HG02623 (cell line): ENCODE results near the gene CBFA2T2.
A peak's percentile ranks its signal among the peaks of the same experiment; 100 is the strongest.

ENCODE experiments used
- ATAC-seq: cut with Tn5 transposase; IDR thresholded peaks from one replicate; pipeline ENCODE4 v1.9.1; 2021; ENCODE audit warnings: moderate library complexity; ENCODE audit not compliant: unreplicated experiment

CBFA2T2 gene

DNA sequence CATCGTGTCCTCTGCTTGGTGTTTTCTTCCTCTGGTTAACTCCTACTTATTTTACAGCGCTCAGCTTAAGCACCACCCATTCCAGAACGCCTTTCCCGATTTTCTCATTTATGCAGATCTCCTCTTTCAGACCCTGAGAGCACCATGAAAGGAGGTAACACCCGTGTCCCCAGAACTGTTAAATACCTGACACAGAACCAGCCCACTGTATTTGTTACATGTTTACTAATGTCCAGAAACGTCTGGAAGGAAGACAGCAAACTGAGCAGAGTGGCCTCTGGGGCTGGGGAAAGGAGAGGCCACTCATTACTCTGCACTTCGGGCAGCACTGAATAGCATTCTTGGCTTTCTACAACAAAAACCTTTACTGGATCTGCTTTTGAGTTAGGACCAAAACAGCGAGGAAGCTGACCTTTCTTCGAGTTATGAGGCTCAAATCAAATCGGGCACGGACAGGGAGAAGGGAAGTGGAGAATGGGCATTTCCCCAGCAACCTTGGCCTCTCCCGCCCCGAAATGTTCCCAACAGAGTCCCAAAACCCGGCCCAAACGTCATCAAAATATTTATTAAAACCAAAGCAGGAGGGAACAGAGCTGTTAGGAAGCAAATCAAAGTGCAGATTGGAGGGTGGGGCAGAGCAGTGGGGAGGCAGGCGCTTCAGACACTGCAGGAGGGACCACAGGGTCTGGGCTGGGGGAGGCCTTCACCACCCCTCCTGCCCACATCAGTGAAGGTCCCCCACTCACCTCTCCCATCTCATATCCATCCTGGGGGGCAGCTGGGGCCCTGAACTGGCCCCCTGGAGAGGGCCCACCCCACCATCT, 185.5 kb downstream of the CBFA2T2 start:
- ATAC-seq: no peak

DNA sequence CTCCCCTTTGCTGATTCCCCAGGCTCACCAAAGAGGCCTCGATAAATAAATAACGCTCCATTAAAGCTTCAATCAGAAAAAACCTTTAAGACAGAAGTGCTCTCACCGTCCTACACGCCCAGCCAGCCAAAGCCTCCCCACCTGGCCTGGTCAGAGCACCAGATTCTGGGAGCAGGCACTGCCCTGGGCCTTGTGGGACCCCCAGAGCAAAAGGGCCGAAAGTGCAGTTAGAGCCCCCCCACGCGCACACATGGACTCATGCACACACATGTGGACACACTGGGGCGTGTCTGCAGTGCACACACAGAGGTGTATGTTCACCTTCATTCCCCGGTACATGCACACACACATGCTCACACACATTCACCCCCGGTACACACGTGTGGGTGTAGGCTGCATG, 186.2 kb downstream of the CBFA2T2 start:
- no peak for ATAC-seq

- no peak for ATAC-seq
Observed at GRCh38 chr20:33676652-33677645, 187.1 kb downstream of the CBFA2T2 start.

DNA sequence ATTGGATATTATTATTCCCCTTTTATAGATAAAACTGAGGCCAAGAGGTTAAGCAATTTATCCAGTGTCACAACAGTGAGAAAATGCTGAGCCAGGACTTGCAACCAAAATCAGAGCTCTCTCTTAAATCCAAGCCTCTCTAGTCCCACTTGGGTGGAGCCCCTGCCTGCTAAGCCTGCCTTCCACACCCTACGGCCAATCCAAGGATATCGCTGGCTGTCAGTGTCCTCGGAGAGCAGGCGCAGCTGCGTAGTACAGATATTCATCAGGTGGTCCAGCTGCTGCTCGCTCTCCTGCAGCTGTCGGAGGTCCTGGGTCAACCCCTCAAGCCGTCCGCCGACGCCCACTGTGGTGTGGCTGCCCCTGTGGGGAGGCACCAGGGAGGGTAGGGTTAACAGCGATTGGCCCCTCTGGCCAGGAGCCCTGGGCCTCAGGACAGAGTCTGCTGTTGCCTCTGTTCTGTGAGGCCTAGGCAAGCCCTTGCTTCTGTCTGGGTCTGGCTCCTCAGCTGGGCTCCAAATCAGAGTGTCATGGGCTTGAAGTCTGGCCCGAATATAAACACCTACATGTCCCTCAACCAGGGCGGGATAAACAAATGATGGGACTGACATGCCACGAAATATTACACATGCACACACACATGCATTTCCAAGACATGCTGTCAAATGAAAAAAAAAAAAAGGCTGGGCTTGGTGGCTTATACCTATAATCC, 188.3 kb downstream of the CBFA2T2 start:
- ATAC-seq: no peak

DNA sequence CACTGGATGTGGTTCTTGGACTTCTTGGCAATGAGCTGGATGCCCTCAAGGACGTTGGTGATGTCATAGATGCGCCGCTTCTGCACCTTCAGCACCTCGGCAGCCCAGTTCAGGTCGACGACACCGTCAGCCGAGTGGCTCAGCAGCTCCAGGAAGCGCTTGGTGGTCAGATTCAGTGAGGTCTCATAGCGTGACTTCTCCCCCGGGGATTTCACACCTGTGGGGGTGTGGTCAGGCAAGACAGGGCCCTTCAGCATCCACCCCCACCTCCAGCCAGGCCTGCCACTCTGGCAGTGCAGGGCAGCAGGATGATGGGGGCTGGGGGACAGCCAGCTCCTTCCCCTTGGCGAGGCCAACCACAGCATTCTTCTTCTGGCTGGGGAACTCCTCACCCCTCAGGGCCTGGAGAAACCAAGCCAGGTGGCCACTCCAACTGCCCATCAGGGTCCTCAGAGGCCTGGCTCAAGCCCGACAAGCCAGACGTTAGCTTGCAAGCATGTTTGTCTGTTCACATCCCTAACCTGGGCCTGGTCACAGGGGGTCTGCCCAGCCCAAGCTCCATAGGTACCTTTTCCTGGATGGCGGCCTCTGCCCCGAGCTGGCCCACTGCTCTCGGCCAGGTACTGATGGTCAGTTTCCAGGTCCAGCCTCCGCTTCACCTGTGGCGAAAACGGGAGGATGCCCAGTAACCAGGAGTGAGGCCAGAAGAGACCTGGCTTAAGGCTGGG, 190.0 kb downstream of the CBFA2T2 start:
- ATAC-seq: no peak

DNA sequence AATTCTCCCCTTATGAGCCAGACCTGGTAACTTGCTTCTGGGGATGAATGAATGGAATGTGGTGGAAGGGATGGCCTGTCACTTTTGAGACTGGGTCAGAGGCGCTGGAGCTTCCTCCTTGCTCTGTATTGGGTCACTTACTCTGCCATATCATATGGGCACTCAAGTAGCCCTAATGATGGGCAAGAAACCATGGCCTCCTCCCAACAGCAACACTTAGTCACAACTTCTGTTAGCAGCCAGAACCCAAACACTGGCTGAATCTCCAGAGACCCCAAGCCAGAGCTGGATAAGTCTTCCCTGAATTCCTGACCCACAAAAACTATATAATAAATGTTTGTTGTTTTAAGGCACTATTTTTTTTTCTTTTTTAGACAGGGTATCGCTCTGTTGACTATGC, 190.8 kb downstream of the CBFA2T2 start:
- ATAC-seq: no peak

DNA sequence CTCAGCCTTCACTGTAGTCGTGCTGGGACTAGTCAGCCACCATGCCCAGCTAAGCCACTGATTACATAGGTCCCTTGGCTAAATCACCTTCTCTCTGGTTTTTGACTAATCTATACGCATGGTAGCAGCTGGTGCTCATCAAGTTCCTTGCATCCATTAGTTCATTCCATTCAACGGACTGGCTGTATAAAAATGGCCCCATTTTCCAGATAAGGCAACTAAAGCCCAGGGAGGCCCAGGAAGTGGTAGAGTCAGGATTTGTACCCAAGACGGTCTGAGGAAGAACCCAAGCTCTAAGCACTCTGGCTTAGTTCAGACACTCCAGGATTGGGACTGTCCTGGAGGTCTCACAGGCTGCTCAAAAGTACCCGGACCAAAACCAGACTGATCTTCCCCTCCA, 191.4 kb downstream of the CBFA2T2 start:
- no peak for ATAC-seq

DNA sequence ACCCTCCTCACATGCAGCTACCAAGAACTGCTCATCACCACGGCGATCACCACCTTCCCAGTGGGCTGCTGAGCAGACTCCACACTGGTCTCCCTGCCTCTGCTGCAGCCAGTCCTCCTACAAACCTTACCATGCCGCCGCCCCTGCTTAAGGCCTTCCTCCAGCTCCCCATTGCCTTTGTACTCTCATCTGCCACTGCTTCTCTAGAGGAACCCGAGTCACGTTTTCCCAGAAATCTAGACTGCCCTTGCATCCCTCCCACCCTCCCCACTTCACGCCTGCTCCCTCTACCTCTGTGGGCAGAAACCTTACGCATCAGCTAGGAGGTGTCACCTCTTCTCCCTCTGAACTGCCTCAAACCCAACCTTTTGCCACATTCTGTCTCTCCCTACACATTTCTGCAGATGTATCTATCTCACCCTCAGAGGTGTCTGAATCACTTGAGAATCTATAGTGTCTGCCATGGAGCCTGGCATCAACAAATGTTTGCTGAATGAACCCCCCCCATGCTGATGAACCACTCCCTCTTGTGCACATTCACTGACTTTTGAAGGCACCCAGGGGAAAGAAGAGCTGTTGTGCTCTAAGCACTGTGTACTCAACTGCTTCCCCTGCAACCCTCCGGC, 191.9 kb downstream of the CBFA2T2 start:
- ATAC-seq: no peak

GRCh38 chr20:33684533-33685327, 194.8 kb downstream of the CBFA2T2 start:
- ATAC-seq: no peak

DNA sequence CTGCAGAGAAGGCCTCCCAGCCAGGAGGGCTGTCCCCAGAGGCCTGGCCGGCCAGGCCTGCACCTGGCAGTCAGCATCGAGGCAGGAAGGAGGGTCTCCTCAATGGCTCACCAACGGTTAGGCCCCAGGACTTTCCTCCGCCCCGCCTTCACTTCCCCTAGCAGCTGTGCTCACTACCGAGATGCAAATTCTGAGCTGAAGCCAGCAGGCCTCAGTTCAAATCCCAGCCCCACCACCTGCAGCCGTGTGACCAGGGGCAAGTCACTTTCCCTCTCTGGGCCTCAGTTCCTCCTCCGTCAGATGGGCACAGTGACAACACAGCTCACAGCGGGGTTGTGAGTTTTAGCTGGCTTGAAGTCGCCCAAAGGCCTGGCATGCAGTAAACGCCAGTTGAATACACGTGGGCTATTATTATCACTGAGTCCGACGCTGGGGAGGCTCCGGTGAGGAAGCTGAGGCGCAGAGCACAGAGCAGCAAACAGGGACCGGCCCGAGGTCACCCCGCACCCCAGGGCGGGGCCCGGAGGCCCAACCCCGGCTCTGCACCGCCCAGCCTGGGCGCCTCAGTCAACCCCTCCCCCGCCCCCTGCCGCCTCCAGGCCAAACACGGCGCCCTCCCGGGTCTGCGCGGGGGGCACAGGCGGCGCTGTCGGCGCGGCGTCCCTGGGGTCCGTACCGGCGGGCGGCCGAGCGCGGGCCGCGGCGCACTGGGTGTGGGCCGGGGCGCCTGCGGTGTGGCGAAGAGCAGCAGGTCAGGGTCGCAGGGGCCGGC, 195.6 kb downstream of the CBFA2T2 start:
- peak; percentile 31 for ATAC-seq

GRCh38 chr20:33686100-33686983, 196.4 kb downstream of the CBFA2T2 start, which contains the start of gene E2F1:
TSS of gene E2F1 (minus strand) at chr20:33686385. CDS start at chr20:33686264, 121 bp downstream.
- ATAC-seq: peak; percentile 83

DNA sequence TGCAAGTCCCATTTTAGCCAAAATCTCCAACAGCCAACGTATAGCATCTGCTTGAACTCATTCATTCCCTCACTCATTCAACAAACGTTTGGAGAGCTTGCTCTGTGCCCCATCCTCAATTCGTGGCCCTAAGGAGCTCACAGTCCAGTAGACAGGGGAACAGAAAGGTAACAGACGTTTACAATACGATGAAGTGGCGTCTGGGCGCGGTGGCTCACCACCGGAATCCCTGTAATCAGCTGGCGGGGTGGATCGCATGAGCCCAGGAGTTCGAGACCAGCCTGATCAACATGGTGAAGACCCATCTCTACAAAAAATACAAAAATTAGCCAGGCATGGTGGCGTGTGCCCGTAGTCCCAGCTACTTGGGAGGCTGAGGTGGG, 197.1 kb downstream of the CBFA2T2 start:
- ATAC-seq: no peak

DNA sequence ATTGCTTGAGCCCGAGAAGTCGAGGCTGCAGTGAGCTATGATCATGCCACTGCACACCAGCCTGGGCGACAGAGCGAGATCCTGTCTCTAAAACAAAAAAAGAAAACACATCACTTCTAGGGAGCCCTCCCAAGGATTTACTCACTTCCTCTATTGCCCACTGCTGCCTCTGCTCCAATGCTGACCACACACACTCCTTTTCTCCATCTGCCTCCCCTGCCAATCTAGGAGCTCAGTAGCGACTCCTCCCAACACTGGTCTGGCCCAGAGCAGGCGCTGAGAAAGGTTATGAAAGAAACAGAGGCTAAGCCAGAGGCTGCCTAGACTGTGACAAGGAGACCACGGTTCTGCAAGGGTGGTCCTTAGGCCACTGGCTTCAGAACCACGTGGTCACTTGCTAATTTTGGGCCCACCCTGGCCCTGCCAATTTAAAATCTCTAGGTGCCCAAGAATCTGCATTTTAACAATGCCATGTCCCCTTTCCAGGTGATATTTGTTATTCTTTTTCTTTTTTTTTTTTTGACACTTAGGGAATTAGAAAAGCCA, 197.5 kb downstream of the CBFA2T2 start:
- ATAC-seq: no peak

DNA sequence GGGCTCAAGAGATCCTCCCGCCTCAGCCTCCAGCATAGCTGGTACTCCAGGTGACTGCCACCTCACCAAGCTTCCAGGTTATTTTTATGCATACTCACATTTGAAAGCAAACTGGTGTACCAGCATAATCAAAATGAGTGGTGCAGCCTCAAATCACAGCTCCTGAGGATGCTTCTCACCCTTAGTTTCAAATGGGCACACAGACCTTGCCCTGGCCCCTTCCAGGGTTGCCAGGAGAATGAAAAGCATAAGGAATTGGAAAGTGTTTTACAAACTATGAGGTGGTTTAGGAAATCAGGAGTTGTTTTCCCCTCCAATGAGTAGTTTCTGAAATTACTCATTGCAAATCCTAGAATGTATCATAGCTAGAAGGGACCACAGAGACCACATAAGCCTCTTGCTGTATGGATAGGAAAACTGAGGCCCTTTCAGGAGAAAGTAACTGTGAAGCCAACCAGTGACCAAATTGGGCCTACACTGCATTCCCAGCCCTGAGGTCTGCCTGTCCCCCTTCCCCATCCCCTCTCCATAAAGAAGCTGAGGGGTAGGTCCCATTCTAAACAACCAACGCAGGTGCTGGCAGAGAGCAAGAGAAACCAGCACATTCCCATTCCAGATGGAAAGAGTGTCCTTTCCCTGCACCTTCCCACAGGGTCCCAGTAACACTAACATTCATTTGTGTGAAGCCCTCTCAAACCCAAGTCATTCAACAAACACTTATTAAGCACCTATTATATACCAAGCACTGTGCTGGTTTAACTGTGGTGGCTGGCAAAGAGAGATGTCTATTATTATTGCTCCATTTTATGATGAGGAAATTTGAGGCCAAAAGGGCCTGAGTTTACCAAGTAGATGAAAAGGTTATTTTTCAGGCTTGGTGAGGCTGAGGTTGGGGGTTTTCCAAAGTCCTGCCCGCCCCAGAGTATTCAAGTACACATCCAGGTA, 198.4 kb downstream of the CBFA2T2 start:
- ATAC-seq: no peak

DNA sequence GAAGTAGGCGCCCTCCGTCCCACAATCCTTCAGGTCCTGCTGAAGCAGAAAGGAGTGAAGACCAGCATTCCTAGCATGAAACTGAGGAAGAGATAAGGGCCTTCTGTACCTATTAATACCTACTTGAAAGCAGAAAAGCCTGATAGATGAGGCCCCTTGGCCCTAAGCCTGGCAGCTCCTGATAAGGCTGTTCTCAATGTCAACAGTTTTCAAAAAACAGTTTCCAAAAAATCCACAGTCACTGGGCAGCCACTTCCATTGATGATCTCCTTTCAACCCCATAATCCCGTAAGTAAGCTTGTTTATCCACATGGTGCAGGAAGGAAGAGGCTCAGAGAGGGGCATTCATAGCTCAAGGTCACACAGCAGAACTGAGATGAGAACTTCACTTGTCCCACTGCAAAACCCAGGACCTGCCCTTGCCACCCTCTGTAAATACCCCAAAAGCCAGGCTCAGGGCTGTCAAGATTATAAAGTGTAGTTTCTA, 199.1 kb downstream of the CBFA2T2 start:
- ATAC-seq: no peak

DNA sequence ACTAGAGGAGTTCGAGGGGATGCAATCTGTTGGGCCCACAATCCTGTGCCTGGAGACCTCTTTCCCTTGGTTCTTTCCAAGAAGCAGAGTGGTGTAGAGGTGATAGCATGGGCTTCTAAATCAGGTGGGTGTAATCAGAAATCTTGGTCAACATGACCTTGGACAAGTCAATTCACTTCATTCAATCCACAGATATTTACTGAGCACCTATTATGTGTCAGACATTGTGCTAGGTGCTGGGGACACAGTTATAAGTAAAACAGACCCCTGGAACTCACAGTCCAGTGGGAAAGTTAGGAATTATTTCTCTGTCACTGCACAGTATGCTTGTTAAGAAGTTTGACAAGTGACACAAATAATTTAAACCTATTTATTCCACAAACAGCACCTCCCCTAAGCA, 199.6 kb downstream of the CBFA2T2 start:
- ATAC-seq: no peak
